Epidermal melanocyte (primary cell): ENCODE measurements around the gene HOXA2.

Experiments
- DNase-seq: peaks from one replicate; pipeline ENCODE4 v3.0.0; 2011; ENCODE audit warnings: low spot score; ENCODE audit not compliant: insufficient read length

HOXA2 gene

DNA sequence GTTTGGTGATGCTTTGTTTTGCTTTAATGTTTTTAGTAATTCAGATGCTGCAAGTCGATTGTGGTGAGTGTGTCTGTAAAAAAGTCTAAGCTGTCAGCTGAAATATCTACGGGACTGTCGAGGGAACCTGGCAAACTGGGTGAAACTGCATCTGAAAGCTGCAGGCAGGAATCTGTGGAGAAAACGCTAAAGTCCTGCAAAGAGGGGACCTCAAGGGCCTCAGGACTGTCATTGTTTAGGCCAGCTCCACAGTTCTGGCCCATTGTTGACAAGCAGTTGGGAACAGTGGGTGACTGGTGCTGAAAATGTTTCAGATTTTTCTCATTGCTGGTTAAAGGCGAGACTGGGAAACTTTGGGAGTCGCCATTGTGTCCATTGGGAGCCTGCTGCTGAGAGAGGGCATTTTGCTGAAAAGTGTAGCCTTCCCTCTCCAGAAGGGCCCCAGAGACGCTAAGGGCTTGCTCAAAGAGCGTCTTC is 1.8 kb downstream of the HOXA2 start:
- DNase-seq = no peak

DNA sequence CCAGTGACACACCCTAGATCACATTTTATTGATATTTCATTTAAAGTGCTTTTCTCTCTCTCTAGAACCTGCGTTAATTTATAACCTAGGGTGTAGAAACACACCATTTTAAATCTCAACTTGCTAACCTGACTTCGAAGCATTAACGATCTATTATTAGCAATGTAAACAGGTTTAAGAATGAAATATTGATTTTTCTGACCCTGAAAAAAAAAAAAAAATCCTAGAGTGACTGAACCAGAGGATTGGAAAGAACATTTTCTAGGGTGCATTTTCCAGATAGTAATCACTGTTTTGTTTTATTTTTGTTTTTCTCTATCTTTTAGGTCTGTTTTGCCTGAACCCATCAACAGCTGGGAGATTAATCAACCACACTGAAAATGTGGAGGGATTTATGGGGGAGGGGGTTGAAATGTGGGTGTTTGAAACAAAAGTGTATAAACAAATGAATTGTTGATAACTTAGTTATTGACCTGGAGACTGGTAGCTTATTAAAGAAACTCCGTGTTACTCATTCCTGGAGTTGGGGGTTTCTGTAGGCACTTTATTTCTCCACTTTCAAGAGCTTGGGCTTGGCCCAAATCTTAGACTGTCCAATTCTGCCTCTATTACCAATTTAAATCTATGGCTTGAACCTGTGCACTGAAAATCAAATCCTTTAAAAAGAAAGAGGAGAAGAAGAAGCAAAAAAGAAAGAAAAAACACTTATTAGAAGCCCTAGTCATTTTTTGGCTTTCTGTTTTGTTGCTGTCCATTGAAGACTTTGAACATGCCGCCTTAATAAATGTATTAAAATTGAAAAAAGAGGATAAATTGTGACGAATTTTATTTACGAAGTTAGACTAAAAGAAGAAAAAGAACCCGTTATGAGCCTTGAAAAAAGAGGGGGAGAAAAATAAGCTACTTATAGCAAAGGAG is 2.8 kb downstream of the HOXA2 start:
- no peak for DNase-seq

DNA sequence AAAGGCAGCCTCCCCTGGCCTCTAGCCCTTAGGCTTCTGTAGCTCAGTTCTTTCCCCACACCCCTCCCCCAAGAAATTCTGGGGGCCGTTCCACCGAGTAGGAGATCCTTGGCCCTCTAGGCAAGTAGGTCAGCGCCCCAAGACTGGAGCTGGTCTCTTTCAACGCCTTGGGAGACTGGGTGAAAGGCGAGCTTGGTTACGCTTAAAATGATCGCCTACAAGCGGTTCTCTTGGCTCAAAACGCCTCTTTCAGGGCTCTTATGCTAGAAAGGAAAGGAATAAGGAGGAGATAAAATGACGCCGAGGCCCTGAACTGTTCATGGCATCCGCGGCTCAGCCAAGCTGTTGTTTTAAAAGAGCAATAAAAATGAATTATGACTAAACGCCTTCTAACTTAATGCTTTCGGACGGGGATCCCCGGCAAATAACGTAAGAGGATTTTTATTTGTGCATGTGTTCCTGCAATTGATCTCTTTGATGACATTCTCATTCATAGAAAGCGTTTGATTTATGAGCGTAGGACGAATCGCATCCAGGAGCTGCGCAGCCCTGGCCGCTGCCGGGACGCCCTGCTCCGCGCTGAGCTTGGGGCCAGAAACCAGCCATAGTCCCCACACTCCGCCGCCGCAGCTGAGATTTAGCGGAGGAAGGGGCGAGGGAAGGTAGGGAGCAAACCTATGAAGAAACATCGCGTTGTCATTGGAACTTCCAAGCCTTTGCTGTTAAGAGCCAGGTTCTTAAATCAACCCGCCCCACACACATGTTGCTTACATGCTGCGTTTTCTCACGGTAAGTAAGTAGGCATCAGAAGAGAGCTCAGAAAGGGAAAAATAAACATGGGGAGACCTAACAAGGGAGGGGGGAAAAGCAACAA is 3.7 kb downstream of the HOXA2 start:
- no peak for DNase-seq

DNA sequence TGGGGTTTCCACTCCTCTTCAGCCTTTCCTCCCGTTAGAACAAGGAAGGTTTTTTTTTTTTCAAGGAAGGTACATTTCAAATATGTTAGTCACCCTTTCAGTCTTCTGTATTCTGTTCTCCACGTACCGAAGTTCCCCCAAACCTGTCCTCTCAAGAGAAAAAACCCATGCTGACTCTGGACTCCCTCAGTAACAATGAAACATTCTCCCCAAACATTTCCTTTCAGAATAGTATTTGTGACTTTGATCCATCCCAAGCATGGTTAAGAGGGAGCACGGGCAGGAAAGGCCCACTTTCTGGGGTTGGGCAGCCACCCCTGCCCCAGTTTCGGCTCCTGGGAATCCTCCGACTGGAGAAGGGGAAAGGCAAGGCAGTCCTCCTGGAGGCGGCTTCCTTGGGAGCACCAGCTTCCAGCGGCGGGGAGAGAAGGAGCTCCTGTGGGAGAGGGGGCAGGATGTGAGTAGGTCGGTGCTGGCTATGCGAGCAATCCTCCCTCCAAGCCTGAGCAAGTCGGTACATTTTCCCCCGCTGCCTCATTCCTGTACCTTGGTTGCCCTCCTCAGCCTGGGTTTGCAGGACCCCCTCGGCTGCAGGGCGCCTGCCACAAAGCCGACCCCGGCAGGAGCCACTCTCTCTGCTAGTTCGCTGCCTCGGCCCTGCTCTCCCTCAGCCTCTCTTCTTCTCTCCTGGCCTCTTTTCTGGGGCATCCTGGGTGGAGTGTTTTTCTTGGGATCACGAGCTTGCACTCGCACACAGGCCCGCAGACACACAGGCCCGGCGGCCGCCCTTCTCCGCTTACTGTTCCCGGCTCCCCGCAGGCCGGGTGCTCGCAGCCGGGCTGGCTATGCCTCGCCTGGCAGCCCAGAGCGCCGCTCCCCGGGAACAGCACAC is 4.6 kb downstream of the HOXA2 start:
- no peak for DNase-seq

DNA sequence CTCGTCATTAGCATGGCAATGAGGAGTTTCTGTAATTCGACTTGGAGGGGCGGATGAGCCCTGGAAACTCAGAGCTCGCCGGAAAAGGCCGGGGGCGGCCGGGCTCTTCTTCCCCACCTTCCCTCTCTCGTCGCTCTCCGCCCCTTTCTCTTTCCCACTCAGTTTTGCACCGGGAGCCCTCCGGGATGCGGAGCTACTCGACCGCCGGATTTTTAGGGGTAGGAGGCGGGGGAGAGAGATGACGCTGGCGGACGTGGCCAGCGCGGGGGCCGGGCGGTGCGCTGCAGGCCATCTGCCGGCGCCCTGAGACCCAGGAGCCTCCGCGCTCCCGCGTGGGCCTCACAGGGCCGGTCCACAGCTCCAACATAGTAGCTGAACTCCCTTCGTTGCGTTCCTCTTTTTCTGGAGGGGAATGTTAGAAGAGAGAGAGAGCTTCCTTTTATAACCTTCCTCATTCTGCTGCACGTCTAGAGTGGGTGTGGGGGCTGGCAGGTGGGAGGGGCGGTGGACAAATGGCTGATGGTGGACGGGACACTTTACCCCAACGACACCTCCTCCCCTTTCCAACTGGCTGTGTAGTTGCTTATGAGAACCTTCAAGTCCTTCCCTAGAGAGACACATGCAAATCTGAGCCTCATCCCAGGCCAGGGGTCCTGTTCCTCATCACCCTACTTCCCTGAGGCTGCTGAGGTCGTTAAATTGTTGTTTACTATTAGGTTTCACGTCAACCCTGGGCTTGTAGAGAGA is 5.5 kb downstream of the HOXA2 start:
- peak; percentile 74 for DNase-seq

DNA sequence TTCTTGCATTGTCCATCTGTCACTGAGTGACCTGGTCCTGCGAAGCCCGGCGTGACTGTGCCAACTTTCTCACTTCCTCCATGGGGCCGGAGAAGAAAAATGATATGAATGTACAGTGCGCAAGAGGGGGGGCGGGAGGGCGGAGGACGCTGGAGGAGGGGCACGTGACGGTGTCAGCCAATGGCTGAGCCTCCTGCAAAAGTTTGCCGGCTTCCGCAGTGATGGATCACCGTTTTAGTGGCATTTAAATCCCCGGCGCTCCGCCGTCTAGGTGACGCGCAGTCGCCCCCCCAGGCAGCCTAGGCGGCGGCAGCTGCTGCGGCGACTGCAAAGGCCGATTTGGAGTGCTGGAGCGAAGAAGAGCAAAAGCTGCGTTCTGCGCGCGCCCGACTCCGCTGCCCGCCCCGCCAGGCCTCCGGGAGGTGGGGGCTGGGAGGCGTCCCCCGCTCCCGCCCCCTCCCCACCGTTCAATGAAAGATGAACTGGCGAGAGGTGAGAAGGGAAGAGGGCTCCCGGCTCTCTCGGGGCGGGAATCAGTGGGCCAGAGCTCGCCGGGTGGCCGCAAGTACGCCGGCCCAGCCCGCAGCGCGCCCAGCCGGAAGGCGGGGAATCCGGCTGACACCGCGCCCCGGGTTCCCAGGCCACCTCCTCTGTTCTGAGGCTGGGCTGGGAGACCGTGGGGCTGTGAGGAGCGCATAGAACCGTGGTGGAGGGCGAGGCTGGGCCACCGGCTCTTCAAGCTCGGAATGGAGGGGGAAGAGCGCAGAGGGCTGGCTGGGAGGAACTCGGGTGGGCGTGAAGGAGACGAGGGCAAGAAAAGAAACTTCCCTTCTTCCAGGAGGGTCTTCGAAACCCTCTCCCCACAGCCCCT is 6.4 kb downstream of the HOXA2 start, which contains the start of gene HOXA1:
TSS of gene HOXA1 (minus strand) at position 104 of the 871 bp plus-strand sequence. CDS start at position 16, 88 bp downstream.
- DNase-seq = peak; percentile 99

DNA sequence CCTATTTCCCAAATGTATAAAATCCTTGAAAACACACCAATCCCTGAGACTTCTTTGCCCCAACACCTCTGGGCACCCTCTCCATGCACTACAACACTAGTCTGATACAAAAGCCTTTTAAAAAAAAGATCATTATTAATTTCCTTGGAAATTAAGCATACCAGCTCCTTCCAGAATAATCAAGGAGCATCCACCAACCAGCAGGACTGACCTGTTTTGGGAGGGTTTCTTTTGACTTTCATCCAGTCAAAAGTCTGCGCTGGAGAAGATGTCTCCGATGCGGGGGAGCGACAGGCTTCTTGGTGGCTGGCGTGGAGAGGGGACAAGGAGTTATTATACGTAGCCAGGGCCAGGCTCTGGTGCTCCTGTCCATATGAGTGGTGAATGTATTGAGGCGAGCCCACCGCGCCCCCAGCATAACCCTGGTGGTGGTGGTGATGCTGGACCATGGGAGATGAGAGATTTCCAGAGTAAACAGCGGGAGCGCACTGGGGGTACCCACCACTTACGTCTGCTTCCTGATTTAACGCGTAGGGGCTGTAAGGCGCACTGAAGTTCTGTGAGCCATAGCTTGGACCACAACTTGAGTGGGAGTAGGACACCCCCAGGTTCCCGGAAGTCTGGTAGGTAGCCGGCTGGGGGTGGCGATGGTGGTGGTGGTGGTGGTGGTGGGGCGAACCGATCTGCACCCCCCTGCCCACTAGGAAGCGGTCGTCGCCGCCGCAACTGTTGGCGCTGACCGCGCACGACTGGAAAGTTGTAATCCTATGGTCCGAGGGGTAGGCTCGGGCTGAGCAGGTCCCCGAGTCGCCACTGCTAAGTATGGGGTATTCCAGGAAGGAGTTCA is 7.2 kb downstream of the HOXA2 start:
- no peak for DNase-seq

DNA sequence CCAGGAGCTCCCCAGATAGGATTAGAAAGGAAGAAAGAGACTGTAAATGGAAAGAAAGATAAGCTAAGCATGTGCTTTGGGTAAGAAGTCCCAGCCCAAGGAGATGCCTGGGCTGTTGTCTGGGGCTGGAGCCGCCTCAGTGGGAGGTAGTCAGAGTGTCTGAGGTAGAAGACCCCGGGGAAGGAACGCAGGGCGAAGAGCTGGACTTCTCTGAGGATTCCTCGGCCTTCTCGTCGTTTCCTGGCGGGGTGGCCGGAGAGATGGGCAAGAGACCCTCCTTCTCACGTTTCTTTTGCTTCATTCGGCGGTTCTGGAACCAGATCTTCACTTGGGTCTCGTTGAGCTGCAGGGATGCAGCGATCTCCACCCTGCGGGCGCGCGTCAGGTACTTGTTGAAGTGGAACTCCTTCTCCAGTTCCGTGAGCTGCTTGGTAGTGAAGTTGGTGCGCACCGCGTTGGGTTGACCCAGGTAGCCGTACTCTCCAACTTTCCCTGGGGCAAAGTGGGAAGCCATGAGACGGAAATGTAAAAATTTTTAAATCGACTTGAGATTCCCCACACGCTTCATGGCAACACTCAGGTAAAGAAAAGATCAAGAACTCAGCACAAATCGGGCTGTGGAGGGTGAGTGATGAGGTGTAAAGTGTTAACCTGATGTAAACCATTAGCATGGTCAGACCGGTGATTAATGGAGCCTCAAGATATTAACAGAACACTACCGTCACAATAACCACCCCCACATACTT is 8.0 kb downstream of the HOXA2 start:
- no peak for DNase-seq

DNA sequence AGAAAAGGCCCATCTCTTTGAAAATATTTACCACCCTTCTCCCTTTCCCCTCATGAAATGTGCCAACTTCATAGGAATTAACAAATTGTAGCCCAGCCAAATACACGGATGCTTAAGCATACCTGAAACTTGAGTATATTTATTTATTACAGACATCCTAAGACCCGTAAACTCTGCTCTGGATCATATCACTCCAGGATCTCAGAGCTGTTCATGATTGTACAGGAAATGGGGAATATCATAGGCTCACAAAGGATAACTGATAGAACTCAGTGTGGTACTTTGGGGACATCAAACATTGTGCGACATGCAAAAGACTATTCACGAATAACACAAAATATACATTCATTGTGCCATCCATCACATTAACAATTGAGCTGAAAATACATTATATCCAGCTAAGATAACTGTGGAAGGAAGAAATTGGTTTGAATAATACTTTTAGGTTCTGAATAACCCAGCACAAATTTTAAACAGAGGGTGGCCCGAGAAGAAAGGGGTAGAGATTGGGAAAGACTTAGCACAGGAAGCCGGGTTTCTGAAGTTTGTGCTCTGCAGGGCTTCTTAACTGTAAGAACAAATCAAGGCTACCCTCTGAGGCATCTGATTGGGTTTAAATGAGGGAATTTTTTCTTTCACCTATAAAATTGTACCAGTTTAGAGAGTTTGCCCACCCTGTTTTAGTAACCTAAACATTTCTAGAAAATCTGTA is 9.1 kb downstream of the HOXA2 start:
- no peak for DNase-seq

DNA sequence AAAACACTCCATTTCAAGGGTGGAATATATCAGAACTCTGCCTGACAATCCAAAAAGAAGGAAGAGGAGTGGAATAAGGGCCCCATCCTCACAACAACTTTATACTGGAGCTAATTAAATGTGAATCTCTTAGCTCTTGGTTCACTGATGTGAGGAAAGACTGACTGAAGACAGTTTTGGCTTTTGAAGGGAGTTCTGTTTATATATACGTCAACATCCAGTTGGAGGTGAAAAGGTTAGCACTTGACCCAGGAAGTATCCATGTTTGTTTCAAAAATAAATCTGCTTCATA is 9.7 kb downstream of the HOXA2 start:
- no peak for DNase-seq

DNA sequence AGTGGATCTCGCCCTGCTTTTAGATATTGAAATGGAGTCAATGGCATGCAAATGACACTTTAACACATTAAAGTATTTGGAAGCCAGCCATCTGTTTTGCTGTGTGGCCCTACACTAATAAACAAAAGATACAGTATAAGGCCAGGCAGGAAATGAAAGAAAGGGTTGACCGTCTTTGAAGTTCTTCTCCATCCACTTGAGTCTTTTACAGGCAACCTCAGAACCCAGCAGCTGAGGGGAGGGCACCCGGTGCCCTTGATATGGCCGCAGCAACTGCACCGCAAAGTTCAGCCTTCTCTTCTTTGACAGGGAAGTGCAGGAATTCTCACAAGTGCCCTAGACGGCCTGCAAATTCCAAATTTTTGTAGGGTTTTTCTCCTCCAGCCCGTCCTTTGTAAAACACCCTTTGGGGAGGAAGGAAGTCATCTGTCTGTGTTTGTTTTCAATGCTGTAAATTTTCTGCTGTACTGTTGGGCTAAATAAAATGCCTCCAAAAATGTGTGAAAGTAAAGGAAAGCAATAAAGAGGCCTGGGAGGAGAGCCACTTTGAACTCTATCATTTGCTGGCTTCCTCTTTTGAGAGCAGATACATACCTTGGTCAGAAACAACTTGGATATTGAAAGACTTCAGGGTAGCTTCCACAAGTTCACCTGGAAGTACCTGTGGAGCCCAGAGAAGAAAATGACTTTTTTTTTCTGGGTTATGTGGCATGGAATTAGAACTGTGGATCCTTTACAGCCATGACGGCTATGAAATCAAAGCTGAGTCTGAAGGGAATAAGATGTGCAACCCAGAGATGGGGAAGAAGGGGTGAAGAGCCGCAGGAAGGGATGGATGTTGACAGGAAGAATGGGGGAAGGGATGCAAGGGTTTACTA is 10.3 kb downstream of the HOXA2 start:
- DNase-seq = no peak

DNA sequence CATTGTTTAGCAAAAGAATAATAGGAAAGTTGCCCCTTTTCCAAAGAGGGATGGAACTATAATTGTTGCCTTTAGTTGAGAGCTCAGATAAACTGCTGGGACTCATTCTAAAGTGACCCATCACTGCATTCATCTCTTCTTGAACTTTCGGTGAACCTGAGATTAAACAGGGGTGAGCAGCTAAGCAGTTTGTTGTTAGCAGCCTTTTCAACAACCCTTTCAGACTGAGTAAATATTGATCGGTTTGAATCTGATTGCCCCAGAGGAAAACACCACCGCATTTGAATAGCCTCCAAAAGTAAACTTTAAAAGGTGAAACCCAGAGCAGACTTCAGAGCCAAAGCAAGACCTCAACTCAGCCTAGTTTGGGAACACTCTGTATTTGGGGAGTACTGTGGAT is 11.4 kb downstream of the HOXA2 start:
- DNase-seq = no peak

DNA sequence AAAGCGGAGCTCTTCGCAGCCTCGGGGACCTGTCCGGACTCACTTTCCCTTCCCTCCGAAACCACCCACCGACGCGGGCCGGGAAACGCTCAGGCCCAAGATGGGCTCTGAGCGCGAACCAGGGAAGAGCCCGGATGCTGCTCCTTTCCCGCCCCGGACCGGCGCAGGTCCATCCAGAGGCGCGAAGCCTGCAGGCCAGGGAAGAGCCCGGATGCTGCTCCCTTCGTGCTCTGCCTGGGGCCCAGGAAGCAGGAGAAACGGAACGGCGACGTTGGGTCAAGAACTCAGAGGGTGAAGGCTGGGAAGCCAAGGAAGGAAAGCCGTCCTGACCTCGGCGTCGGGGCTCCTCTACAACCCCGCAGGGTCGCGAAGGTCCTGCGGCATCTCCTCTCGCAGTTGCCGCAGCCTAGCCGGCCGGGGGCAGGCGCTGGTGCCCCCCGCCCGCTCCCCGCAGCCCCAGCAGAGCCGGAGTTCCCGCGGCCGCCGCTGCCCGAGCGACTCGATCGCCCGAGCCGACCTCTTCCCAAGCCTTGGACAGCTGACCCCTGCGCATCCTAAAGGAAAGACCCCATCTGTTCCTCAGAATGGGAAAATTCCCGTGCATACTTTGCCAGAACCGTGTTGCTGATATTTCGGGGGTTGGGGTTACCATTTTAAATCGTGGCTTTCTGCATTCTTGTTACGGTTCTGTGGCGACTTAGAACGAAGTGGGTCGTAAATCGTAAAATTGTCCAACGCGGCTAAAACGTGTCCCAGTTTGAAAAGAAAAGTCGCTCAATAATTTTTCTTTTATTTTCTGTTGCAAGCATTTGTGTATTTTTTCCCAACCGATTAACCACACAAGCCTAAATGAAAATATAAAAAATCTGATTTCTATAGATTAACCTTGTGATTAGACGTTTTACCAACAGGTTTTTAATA is 14.2 kb downstream of the HOXA2 start:
- DNase-seq = no peak

DNA sequence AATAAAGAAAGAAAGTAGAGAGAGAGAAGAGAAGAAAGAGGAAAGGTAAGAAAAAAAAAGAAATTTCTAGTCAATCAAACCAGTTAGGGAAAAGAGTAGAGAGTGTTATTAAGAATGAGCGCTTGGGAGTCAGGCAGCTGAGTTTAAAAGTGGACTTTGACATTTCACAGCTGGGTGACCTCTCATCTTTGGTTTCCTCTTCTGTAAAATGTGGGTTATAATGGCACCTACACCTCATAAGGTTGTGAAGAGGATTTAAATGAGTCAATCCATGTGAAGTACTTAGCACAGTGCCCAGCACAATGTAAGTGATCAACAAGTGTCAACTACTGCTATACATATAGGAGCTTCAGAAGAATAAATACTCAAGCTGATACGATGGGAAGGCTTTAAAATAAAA is 18.8 kb downstream of the HOXA2 start:
- no peak for DNase-seq

DNA sequence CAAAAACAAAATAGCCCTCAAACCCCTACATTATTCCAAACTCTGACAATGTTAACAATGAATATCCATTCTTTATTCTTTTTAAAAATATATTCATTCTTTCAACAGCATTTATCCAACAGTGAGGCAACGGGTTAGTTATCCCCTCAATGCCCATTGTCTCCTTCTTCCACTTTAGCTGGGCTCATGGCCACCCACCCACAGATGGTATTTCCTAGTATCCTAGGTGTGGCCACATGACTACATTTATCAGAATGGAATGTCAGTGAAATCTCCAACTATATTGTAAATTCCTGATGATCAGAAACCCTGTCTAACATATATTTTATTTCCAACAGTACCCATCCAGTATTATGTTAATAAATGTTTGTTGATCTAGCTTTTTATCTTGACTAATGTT is 20.3 kb downstream of the HOXA2 start:
- DNase-seq = no peak
